HG03354 (cell line): ENCODE data around the gene UBXN10.

Experiments used
- ATAC-seq: cut with Tn5 transposase; IDR thresholded peaks from one replicate; pipeline ENCODE4 v1.9.1; 2021; ENCODE audit warnings: mild to moderate bottlenecking; ENCODE audit not compliant: unreplicated experiment, poor library complexity, severe bottlenecking

UBXN10 gene, protein sequence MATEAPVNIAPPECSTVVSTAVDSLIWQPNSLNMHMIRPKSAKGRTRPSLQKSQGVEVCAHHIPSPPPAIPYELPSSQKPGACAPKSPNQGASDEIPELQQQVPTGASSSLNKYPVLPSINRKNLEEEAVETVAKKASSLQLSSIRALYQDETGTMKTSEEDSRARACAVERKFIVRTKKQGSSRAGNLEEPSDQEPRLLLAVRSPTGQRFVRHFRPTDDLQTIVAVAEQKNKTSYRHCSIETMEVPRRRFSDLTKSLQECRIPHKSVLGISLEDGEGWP

DNA sequence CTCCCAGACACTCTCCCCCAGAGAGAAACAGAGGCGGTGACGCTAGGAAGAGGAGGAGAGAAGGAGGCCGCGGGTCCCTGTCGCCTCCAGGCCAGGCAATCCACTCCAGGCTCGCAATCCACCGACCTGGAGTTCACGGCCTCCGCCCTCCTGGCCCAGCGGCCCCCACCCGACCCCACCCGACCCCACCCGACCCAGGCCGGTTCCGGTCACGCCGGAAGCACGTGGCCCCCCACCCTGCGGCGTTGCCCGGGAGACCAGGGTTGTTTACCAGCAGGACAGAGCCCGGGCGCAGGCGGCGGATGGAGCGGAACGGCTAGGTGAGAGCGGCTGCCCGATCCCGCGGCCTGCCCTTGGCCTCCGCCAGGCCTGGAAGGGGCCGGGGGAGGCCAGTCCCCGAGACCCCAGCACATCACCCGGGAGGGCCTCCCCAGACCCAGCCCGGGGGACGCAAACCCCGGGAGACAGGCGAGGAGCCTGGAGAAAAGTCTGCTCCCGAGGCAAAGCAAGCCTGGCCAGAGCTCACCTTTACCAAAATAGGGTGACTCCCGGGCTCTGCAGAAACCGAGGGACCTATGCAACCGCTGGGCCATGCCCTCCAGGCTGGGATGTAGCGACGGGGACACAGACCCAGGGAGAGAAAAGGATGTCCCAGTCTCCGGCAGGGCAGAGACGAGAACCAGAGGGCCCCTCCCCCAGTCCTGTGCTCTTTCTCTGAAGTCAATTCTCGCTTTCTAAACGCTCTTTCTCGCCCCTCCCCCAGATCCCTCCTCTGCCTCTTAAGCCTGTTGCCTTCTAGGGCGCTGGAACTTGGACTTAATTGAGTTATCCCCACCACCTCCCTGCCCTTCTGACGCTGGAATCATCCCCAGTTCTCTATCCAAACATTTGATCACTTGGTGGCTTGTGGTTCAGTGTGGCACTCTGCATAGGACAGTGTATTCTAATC, at the start of gene UBXN10, which contains the start of gene PLA2G2C:
Gene UBXN10 (plus strand): TSS at position 263 of the 949 bp plus-strand sequence. CDS start 4,466 bp downstream, outside the sequence.
Gene PLA2G2C (minus strand): TSS at position 685 of the 949 bp plus-strand sequence. CDS start 9,155 bp downstream, outside the sequence.
- peak; percentile 74 for ATAC-seq

DNA sequence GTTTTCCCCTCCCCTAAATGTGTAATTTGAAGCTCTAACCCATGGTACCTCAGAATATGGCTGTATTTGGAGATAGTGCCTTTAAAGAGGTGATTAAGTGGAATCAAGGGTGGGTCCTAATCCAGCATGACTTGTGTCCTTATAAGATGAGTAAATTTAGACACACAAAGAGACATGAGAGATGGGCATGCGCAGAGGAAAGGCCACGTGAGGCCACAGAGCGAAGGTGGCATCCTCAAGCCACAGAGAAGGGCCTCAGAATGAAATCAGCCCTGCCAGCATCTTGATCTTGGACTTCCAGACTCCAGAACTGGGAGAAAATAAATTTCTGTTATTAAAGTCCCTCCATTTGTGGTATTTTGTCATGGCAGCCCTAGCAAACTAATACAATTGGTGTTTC, 49.6 kb upstream of the UBXN10 start:
- ATAC-seq, result no peak

DNA sequence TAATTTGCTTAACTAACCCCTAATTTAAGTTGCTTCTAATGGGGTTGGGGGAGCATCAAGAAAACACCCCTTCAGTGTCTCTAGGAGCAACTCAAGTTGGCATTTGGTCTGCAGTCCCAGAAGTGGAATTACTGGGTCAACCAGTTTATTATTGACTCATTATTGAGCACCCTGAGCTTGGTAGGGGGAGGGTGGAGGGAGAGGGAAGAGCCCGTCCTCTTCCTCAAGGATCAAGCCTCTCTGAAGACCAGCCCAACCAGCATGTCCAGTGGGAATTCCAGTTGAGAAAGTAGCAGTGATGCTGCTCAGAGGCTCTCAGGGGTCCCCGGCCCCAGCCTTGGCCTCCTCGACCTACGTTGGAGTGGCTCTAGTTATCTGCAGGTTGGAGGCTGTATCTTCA, 48.8 kb upstream of the UBXN10 start:
- no peak for ATAC-seq

DNA sequence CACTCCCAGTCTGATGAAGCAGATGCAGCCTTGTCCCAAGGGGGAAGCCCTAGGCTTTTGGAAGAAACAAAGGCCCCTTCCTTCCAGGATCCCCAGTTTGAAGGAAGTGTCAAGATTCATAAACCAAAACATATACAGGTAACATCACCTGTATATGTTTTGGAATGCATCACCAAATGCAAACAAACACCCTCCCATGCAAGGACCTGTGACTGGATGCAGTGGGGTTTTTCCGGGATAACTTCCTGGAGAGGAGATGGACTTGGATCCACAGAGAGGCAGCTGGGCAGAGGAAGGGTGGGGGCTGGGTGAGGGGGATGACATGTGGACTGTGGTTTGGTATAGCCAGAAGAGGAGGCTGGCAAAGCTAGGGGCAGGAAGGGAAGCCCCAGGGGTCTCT, 48.3 kb upstream of the UBXN10 start:
- no peak for ATAC-seq

DNA sequence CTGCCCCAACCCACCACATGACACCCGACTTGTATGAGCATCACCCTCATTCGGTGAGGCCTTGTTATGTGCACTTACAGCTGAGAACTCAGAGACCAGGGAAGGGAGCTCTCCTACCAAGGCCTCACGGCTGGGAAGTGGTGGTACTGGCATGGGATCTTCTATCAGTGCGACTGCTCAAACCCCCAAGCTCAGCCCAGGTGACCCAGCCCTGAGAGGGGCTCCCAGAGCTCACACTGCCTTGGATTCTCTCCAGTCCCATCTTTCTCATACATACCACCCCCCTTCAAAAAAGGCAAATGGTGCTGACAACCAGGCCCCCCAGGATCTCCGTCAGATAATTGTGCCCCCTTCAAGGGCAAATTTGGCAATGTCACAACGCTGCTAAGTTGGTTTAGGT, 47.5 kb upstream of the UBXN10 start:
- no peak for ATAC-seq

DNA sequence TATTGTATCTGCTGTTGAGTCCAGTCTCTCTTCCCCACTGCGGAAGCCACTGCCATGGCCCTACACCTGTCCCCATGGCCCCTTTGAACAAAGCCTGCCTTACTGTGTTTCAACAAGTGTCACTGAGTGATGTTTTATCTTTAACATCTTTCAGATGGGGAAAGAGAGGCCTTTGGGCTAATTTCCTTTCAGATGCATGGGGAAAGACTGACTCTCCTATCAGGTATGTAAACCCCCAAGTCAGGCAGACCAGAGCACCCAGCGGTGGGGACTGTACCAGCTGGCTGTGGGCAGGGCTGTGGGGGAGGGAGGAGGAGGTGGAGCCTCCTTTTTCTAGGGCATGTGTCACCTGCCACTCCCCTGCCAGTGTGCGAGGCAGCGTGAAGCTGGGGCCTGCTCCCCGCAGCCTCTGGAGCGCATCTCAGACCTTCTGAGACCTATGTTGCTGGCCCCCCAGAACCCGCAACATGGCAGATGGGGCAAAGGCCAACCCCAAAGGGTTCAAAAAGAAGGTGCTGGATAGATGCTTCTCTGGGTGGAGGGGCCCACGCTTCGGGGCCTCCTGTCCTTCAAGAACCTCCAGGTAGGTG, 46.8 kb upstream of the UBXN10 start, which contains the start of gene PLA2G2F:
Gene PLA2G2F (plus strand): TSS at position 363 of the 590 bp plus-strand sequence. CDS start 105 bp downstream, at position 468.
- ATAC-seq, result no peak

DNA sequence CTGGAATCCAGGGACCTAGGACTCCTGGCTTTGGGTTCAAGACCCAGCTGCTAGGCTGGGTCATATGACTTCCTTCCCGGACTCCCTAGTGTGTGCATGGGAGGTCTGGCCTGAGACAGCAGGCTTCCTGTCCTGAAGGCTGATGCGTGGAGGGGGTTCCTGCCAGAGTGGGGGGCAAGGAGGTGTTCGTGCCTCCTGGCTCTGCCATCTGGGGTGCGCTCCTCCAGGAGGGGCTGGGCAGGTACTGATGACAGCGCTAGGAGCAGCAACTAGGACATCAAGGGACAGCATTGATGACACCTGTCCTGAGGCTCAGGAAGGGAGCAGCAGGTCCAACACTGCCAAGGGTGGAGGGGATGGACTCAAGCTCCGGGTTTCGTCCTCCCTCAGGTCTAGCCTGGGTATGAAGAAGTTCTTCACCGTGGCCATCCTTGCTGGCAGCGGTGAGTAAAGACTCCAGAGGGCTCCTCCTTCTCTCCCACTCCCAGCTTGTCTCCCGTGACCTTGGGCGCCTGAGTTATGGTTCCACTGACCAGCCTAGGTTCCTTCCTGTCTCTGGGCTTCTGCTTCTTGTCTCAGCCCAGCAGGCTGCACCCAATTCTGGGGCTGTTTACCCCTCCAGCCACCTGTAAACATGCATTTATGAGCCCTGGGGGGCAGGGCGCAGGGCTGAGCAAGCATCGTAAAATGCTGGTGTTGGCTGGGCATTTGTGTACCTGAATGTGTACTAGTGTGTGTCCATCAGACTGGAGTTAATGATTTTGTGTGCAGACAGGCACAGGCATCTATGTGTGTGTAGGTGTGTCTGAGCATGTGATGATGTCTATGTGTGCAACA, 45.9 kb upstream of the UBXN10 start:
- ATAC-seq, result no peak

DNA sequence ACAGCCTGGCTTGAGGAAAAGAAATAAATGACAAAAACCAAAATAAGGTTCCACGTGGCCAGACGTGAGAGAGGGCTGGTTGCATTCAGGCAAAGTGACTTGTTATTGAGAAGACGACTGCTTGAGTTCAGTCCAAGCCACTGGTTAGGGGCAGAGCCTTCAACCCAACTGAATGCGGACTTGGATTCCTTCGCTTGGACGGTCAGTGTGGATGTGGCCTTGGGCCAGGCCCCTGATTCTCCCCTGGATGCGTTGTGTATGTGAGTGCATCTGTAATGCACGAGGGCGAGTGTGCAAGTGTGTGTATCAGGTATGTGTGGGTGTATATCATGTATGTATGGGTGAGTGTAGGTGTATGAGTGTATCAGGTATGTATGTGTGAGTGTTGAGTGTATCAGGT, 44.9 kb upstream of the UBXN10 start:
- ATAC-seq, result no peak

DNA sequence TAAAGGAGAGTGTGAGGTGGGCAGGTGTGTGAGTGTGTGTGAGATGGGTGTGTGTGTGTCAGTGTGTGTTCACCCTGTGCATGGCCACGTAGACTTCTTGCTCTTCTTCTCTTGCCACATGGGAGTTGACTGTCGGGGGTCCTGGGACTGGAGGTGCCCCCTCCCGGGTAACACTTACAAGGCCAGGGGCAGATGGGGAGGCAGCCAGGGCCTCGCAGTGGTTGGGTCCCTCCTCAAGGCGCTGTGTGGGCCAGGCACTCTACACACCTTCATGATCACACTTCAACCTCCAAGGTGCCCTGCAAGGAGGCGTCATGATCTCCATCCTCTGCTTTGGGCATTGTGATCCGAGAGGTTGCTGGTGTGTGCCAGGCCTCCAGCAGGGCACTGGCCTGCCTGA, 44.4 kb upstream of the UBXN10 start:
- ATAC-seq, result no peak

DNA sequence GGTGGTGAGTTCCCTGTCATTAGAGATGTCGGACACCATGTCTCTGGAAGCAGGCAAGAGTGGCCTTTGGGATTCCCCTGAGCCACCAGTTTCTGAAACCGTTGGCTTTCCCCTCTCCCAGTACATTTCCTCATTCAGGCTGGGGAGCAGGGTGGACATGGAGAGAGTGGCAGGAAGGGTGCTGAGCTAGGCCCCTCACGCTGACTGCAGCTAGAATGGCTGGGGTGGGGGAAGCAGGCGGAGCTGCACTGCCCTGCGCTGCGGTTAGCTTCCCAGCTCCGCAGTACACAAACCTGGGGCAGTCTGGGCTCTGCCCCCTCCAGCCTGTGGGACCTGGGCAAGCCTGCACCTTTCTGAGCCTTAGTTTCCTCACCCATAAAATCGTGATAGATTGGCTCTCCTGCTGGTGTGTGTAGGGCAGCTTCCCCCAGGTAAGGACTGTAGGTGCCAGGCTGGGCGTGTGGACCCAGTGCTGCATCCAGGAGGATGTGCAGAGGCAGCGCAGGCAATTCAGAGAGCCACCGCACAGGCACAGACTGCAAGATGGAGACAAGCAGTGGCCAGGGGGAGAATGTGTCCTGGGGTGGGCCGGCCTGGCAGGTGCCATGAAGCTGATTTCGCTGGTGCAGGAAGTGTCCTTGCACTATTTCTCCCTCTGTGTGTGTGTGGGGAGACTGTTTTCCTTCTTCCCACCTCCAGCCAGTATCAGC, 43.7 kb upstream of the UBXN10 start:
- ATAC-seq, result no peak

DNA sequence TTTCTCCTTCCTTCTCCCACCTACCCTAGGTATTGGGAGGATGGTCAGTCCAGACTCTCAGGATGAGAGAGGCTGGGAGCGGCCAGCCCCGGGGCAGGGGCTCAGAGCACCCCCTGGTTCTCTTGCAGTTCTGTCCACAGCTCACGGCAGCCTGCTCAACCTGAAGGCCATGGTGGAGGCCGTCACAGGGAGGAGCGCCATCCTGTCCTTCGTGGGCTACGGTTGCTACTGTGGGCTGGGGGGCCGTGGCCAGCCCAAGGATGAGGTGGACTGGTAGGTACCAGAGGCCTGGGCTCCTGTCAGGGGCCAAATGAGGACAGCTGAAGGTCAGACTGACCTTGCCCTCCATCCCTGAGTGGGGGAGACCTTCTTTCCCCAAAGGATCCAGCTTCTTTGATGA, 42.6 kb upstream of the UBXN10 start:
- no peak for ATAC-seq

DNA sequence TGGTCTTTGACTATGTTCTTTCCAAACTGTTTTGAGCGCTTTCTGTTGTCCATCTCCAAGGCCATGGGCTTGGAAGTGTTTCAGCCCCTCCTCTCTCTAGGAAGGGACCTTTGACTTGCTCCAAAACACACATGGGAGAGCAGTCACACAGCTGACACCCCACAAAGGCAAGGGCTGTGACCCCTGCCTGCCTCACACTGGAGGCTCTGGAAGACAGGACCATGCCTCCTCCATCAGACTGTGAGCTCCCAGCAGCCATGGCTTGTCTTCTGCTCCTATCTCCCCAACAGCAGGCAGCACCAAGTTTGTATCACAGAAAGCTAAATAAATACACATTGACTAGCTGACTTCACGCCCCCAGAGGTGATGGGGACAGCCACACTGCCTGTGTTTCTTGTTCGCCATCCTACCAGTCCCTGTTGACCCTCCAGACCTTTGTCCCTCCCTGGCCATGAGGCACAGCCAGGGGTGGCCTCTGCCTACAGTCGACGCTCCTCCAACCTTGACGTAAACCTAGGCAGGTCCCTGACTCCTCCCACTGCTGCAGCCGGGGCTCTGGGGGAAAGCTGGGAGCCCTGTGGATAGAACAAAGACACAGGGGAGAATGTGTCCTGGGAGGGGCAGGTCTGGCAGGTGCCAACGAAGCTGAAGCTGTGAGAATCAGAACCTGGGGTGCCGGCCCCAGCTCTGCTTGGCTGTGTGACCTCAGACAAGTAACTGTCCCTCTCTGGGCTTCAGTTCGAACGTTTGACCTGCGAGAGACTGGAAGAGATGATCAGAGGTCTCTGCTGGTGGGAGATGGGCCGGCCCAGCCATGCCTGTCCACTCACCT, 41.9 kb upstream of the UBXN10 start:
- no peak for ATAC-seq

DNA sequence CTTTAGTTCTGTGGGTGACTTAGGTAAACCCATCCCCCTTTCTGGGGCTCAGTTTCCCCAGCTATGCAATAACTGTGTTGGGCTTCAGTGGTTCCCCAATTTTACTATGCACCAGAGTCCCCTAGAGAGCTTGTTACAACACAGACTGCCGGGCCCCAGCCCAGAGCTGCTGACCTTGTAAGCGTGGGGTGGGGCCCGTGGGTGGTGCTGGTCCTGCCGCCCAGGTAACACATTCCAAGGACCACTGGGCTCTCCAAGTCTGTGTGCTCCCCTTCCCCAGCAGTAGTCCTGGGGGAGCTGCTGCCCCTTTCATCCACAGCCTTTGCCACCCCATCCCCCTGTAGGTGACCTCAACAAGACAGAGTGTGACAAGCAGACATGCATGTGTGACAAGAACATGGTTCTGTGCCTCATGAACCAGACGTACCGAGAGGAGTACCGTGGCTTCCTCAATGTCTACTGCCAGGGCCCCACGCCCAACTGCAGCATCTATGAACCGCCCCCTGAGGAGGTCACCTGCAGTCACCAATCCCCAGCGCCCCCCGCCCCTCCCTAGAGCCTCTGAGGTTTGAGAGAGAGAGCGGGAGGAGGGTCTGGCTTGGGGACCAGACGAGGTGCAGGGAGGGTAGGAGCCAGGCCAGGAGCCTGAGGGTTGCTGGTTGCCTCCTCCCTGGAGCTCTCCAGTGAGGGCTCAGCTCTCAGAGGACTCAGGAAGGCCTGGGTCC, 37.9 kb upstream of the UBXN10 start:
- no peak for ATAC-seq

DNA sequence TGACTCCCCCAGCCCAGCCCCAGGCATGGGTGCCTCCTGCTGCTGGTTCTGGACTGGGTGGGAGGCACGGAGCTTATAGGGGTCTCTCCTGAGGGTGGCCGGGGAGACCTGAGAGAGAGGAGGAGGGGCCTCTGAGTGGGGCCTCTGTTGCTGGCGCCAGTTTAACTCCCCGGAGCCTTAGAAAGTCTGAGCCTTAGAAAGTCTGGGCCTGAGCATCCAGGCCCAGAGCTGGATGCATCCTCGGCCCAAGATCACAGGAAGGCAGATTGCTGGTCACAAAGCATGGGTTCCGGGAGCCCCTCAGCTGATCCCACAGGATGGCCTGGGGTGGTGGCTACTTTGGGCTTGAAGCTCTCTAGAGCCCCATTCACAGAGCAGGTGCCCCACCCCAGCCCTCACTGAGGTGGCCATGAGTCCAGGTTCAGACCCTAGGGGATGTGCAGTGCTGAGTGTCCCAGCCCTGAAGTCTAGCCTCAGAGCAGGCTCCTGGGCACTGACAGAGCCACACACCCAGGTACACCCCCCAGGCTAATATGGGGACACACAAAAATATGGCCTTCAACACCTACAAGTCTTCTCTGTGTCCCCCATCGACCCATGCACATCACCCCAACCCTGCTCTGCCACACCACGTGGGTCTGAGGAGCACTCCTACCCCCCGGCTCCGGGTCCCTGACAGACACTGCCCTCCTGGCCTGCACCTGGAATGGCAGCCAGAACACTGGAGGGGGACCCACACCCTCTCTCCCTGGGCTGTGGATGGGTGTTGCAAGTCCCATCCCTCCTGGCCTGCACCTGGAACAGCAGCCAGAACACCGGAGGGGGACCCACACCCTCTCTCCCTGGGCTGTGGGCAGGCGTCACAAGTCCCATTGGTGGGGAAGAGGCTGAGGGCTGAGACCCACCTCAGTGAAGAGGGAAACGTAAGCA, 37.1 kb upstream of the UBXN10 start:
- no peak for ATAC-seq

DNA sequence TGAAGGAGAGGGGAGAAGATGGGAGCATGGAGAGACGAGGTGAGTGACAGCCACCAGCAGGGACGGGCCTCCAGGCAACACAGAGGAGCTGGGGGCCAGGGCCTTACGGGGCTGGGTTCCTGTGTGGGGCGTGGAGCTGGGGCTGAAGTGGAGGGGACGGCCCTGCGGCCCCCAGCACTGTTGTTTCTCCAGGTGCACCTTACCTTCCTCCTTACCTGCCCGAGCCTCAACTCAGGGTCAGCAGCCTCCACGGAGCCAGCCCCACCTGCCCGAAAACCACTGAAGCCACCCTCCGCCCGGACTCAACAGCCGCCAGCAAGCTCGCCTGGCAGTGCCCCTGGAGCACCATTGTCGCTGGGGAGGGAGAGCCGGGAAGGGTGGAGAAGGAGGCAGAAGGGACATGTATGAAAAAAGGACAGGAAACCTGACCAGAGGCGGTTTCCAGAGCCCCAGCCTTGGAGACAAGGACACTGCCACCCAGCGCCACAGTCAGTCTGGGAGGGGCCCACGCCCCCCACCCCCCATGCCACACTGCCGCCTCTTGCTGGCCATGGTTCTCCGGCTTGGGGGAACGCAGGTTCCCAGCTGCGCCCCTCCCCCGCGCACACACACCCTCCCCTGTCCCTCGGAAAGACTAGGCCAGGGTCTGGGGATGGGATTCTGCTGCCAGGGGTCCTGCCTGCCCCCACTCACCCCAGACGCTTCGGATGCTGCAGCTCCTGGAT, 36.1 kb upstream of the UBXN10 start:
- no peak for ATAC-seq

DNA sequence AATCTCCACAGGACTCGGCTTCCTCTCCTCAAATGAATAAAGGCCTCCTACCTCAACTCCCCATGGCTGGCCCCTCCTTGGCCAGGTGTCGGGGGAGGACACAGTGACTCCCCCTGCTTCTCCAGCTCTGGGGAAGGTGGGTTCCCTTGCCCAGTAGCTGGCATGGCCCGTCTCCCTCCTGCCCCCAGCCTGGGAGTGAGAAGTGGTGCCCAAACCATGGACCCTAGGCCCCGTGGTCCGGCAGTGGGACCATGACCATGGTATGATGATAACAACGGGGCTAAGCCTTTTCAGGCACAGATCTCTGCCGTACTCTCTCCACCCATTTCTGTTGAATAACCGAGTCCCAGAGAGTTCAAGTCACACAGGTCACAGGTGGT, 35.6 kb upstream of the UBXN10 start:
- ATAC-seq, result no peak
